Measurements from ENCODE around the gene ACSL1. TPM values are rescaled to one million over a fixed set of nuclear protein-coding genes. Genes with fewer than 3 reads are reported as not detected.

The ACSL1 gene
- total RNA-seq, 4 donors from 2014 or later: 43.5 to 136 (median 52.0) TPM

DNA sequence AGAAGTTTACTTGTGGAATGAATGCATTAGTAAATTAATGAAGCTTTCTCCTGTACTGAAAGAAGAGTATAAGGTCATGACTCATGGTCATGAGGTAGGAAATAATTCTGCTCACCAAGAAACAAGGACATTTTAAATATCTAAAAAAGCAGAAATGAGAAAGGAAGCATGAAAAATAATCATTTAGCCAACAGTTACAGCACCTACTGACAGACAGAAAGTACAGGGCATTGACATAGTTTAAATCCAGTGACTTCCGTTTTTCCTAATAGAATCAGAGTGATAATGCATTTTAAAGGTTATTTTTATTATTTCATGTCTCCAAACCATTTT is 30.5 kb upstream of the ACSL1 start:
- no peaks in the 10 kb centered on the region for H3K36me3 ChIP-seq
- no peaks in the 10 kb centered on the region for H3K27me3 ChIP-seq
- no peak for TF ChIP-seq EP300 (IDR thresholded peaks at IDR 0.05)
- TF ChIP-seq, protein P1, sequence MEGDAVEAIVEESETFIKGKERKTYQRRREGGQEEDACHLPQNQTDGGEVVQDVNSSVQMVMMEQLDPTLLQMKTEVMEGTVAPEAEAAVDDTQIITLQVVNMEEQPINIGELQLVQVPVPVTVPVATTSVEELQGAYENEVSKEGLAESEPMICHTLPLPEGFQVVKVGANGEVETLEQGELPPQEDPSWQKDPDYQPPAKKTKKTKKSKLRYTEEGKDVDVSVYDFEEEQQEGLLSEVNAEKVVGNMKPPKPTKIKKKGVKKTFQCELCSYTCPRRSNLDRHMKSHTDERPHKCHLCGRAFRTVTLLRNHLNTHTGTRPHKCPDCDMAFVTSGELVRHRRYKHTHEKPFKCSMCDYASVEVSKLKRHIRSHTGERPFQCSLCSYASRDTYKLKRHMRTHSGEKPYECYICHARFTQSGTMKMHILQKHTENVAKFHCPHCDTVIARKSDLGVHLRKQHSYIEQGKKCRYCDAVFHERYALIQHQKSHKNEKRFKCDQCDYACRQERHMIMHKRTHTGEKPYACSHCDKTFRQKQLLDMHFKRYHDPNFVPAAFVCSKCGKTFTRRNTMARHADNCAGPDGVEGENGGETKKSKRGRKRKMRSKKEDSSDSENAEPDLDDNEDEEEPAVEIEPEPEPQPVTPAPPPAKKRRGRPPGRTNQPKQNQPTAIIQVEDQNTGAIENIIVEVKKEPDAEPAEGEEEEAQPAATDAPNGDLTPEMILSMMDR (IDR thresholded peaks at IDR 0.05): no peak
- TF ChIP-seq POLR2A (IDR thresholded peaks at IDR 0.05; ENCODE audit: low read depth): no peak
- TF ChIP-seq POLR2AphosphoS5 (IDR thresholded peaks at IDR 0.05): no peak
- H3K4me3 ChIP-seq: no peak overlapping the region
- no peaks in the 10 kb centered on the region for H3K4me1 ChIP-seq
- 60% methylated on average over 1 of the region's 1 CpG for WGBS
- DNase-seq (ENCODE audit: extremely low spot score): no peak
- no peaks in the 10 kb centered on the region for H3K9me3 ChIP-seq
- intact Hi-C loops (cut with DNase I): no loop called here
- H3K27ac ChIP-seq (replicated peaks in 1 of 4): no peak overlapping the region

DNA sequence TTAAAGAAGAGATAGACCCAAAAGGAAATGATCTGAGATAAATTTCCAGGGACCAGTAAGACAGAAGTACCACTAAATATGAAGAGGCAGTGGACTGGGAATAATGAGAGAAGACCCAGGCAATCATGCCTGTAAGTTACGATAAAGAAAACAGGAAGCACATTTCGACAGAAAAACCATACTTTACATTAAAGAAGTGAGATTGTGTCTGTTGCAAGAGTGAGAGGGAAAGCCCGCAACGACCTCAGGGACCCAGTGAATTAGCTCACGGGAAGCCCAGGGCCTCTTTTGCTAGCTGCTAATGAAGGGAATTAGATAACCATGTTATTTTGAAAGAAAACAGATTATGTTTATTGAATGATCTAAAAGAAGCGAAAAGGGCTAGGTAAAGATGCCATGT is 28.9 kb upstream of the ACSL1 start:
- no peak overlapping the region for H3K4me3 ChIP-seq
- no peaks in the 10 kb centered on the region for H3K9me3 ChIP-seq
- DNase-seq (ENCODE audit: extremely low spot score): no peak
- intact Hi-C loops (cut with DNase I): no loop called here
- H3K4me1 ChIP-seq: no peaks in the 10 kb centered on the region
- H3K27me3 ChIP-seq: no peaks in the 10 kb centered on the region
- no peaks in the 10 kb centered on the region for H3K36me3 ChIP-seq
- WGBS: 51% methylated on average over 6 of the region's 6 CpGs
- H3K27ac ChIP-seq (replicated peaks in 1 of 4): no peak overlapping the region
- TF ChIP-seq POLR2A (IDR thresholded peaks at IDR 0.05; ENCODE audit: low read depth) (no peak), POLR2AphosphoS5 (IDR thresholded peaks at IDR 0.05) (no peak), EP300 (IDR thresholded peaks at IDR 0.05) (no peak)
- TF ChIP-seq, protein P1 (IDR thresholded peaks at IDR 0.05): no peak

DNA sequence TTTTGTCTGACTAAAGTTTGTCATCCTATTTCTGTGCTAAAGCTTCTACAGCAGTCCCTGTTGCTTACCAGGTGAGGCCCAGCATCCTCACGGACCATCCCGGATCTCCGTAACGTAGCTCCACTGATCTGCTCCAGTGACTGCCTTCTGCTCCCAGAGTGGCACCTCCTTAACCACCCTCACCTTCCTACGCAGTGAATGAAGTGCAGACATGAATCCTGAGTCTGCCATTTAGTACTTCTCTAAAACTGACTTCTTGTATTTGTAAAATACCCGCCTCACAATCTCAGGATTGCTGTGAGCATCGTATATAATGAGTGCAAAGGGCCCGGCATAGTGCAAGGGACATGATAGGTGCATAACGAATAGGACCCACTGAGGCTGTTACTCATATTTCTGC is 27.7 kb upstream of the ACSL1 start:
- no peaks in the 10 kb centered on the region for H3K4me1 ChIP-seq
- H3K9me3 ChIP-seq: no peaks in the 10 kb centered on the region
- H3K27ac ChIP-seq (replicated peaks in 1 of 4): no peak overlapping the region
- TF ChIP-seq EP300 (IDR thresholded peaks at IDR 0.05): no peak
- TF ChIP-seq POLR2AphosphoS5 (IDR thresholded peaks at IDR 0.05): no peak
- no peak for TF ChIP-seq POLR2A (IDR thresholded peaks at IDR 0.05; ENCODE audit: low read depth)
- TF ChIP-seq, protein P1 (IDR thresholded peaks at IDR 0.05): no peak
- no peaks in the 10 kb centered on the region for H3K27me3 ChIP-seq
- DNase-seq (ENCODE audit: extremely low spot score): no peak
- no peak overlapping the region for H3K4me3 ChIP-seq
- intact Hi-C loops (cut with DNase I): no loop called here
- WGBS: 84% methylated on average over 9 of the region's 9 CpGs
- H3K36me3 ChIP-seq: no peaks in the 10 kb centered on the region

DNA sequence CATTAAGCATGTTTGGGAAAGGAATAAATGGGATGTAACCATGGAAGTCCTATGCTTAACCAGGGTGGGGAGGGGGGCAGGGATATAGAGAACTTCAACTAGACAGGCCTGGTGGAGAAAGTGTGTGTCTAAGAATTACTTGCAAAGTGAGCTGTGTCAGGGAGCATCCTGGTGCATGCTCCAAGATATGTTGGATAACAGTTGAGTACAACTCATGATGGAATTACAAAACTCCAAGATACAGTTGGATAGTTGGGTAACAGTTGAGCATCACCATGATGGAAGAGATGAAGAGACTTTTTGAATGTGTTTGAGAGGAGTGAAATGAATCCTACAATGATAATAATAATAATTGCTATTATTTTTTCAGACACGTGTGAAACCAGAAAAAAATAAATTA is 26.1 kb upstream of the ACSL1 start:
- no peak for TF ChIP-seq POLR2AphosphoS5 (IDR thresholded peaks at IDR 0.05)
- TF ChIP-seq POLR2A (IDR thresholded peaks at IDR 0.05; ENCODE audit: low read depth): no peak
- TF ChIP-seq EP300 (IDR thresholded peaks at IDR 0.05): no peak
- TF ChIP-seq, protein P1 (IDR thresholded peaks at IDR 0.05): no peak
- Histone ChIP-seq H3K4me3 (no peak overlapping the region), H3K9me3 (no peaks in the 10 kb centered on the region), H3K27me3 (peaks cover 0 to 4% (median 0%) of the 10 kb centered on the region in 4 donors), H3K4me1 (no peaks in the 10 kb centered on the region), H3K36me3 (no peaks in the 10 kb centered on the region), H3K27ac (replicated peaks in 1 of 4) (no peak overlapping the region)
- no peak for DNase-seq (ENCODE audit: extremely low spot score)
- 84% methylated on average over 1 of the region's 1 CpG for WGBS
- intact Hi-C loops (cut with DNase I): no loop called here

DNA sequence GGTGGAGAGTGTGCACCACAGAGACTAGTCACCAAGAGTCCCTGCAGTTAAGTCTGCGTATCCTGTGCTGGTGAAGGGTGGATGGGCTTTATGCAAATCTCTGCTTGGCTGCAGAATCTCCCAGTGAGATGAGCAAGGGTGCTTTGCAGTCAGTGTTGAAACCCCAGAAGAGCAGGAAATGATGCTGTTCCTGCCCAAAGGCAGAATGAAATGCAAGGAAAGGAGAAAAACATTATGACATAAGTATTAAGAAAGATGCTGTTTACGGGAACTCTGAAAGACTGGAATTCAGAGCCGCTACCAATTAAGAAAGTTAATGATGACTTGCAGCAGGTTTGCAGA is 25.4 kb upstream of the ACSL1 start:
- Histone ChIP-seq H3K27ac (replicated peaks in 1 of 4) (peak overlapping the region in 1 of 4 donors; percentile 33), H3K36me3 (no peaks in the 10 kb centered on the region), H3K4me1 (no peaks in the 10 kb centered on the region), H3K9me3 (no peaks in the 10 kb centered on the region), H3K4me3 (no peak overlapping the region), H3K27me3 (peaks cover 0 to 6% (median 0%) of the 10 kb centered on the region in 4 donors)
- DNase-seq (ENCODE audit: extremely low spot score): no peak
- TF ChIP-seq EP300 (IDR thresholded peaks at IDR 0.05): no peak
- peak in 1 of 2 donors; percentile 55 for TF ChIP-seq POLR2AphosphoS5 (IDR thresholded peaks at IDR 0.05)
- WGBS: 62% methylated on average over 3 of the region's 3 CpGs
- intact Hi-C loops (cut with DNase I): no loop called here

All from esophagus muscularis mucosa (tissue), 4 donors.